GM23338 (cell line): ENCODE results near the gene LRBA. TPM values are rescaled to one million over a fixed set of nuclear protein-coding genes. Genes with fewer than 3 reads are reported as not detected.

Experiments used
- ATAC-seq: fragments of 200-7000 bp; cut with Tn5 transposase; 3 replicates; pipeline ENCODE4 v1.9.1; 2020
- DNase-seq: peaks from one replicate; pipeline ENCODE4 v3.0.0-alpha.2; 2015; ENCODE audit warnings: low spot score
- H2AFZ ChIP-seq: fragments of 200-600 bp; sonication (generic); 2 replicates; pipeline ENCODE4 v1.8.0; 2016; ENCODE audit warnings: antibody characterized with exemption, mild to moderate bottlenecking, moderate library complexity
- H3F3A ChIP-seq: fragments of 200-600 bp; sonication (generic); replicated peaks from 2 replicates; pipeline ENCODE4 v1.8.0; 2017; ENCODE audit warnings: antibody characterized with exemption, mixed run types, low read depth
- H3K27ac ChIP-seq: fragments of 200-600 bp; sonication (generic); 2 replicates; pipeline ENCODE4 v1.6.1; 2016; ENCODE audit warnings: low read depth
- H3K27me3 ChIP-seq: fragments of 200-600 bp; sonication (generic); 2 replicates; pipeline ENCODE4 v1.8.0; 2016; ENCODE audit warnings: mild to moderate bottlenecking, mixed run types, moderate library complexity; ENCODE audit not compliant: insufficient read depth
- H3K36me3 ChIP-seq: fragments of 200-600 bp; sonication (generic); 2 replicates; pipeline ENCODE4 v1.8.0; 2016; ENCODE audit warnings: mild to moderate bottlenecking; ENCODE audit not compliant: insufficient read depth
- H3K4me1 ChIP-seq: fragments of 200-600 bp; sonication (generic); 2 replicates; pipeline ENCODE4 v1.8.0; 2016; ENCODE audit warnings: mild to moderate bottlenecking, moderate library complexity; ENCODE audit not compliant: insufficient read depth
- H3K4me2 ChIP-seq: fragments of 200-600 bp; sonication (generic); 2 replicates; pipeline ENCODE4 v1.7.1; 2017; ENCODE audit warnings: mixed run types
- H3K4me3 ChIP-seq: fragments of 200-600 bp; sonication (generic); 2 replicates; pipeline ENCODE4 v1.6.1; 2016; ENCODE audit warnings: mixed run types
- H3K79me2 ChIP-seq: fragments of 200-600 bp; sonication (generic); replicated peaks from 2 replicates; pipeline ENCODE4 v1.8.0; 2017; ENCODE audit warnings: mild to moderate bottlenecking; ENCODE audit not compliant: insufficient read depth
- H3K9me2 ChIP-seq: fragments of 200-600 bp; sonication (generic); 2 replicates; pipeline ENCODE4 v1.8.0; 2017; ENCODE audit not compliant: insufficient read depth
- H4K20me1 ChIP-seq: fragments of 200-600 bp; sonication (generic); replicated peaks from 2 replicates; pipeline ENCODE4 v1.8.0; 2017; ENCODE audit warnings: mild to moderate bottlenecking; ENCODE audit not compliant: insufficient read depth
- H3K27ac Mint-ChIP-seq: 2 replicates; pipeline ENCODE4 v1.8.0; 2020; ENCODE audit warnings: inconsistent platforms, mild to moderate bottlenecking, moderate library complexity, mixed read lengths
- H3K27me3 Mint-ChIP-seq: 3 replicates; pipeline ENCODE4 v1.8.0; 2022; ENCODE audit warnings: low read depth, mild to moderate bottlenecking, moderate library complexity, mixed read lengths, inconsistent platforms; ENCODE audit not compliant: insufficient read depth, poor library complexity
- H3K36me3 Mint-ChIP-seq: 3 replicates; pipeline ENCODE4 v1.8.0; 2021; ENCODE audit warnings: low read depth, mild to moderate bottlenecking, inconsistent platforms, moderate library complexity, mixed read lengths
- H3K4me1 Mint-ChIP-seq: 3 replicates; pipeline ENCODE4 v1.8.0; 2020; ENCODE audit warnings: mild to moderate bottlenecking, inconsistent platforms, mixed read lengths
- H3K4me3 Mint-ChIP-seq: 3 replicates; pipeline ENCODE4 v1.8.0; 2021; ENCODE audit warnings: moderate library complexity, mild to moderate bottlenecking, inconsistent platforms, mixed read lengths
- H3K9me3 Mint-ChIP-seq: 3 replicates; pipeline ENCODE4 v1.8.0; 2020; ENCODE audit warnings: moderate library complexity, mild to moderate bottlenecking, inconsistent platforms, mixed read lengths
- CREB1 ChIP-seq: fragments of 250-450 bp; sonication (Bioruptor Pico); IDR thresholded peaks from 2 replicates; pipeline ENCODE4 v1.5.0; 2020; ENCODE audit warnings: low read depth, mild to moderate bottlenecking, moderate library complexity
- EZH2phosphoT487 ChIP-seq: fragments of 200-600 bp; sonication (generic); IDR thresholded peaks from one replicate; pipeline ENCODE4 v1.8.1; 2018; ENCODE audit warnings: antibody characterized with exemption; ENCODE audit not compliant: unreplicated experiment
- NANOG ChIP-seq: IDR thresholded peaks from 2 replicates; pipeline ENCODE4 v1.6.1; 2016; ENCODE audit warnings: antibody characterized with exemption, borderline replicate concordance
- POLR2AphosphoS5 ChIP-seq: IDR thresholded peaks from 2 replicates; pipeline ENCODE4 v1.6.1; 2016; ENCODE audit warnings: antibody characterized with exemption, low read depth
- REST ChIP-seq: IDR thresholded peaks from one replicate; pipeline ENCODE4 v1.6.1; 2018; ENCODE audit warnings: antibody characterized with exemption; ENCODE audit not compliant: unreplicated experiment
- STAT1 ChIP-seq: IDR thresholded peaks from one replicate; pipeline ENCODE4 v1.6.1; 2016; ENCODE audit warnings: antibody characterized with exemption; ENCODE audit not compliant: unreplicated experiment
- ZNF331 ChIP-seq: fragments of 250-450 bp; sonication (Bioruptor Pico); IDR thresholded peaks from 2 replicates; pipeline ENCODE4 v1.5.0; 2020; ENCODE audit warnings: low read depth, mild to moderate bottlenecking, moderate library complexity
- polyA plus RNA-seq: library from polyadenylated mRNA; unstranded; fragments of >200 nt; fragmentation: Nextera tagmentation; extraction: Ambion mirVana; gene quantifications from 2 replicates; pipeline ENCODE4 v1.2.1, GENCODE V29; 2016
- total RNA-seq: library from RNA; depleted of rRNA; stranded (reverse); fragments of >200 nt; shearing (Covaris generic); gene quantifications from 2 replicates; pipeline ENCODE4 v1.2.3, GENCODE V29; 2014
- TF ChIP-seq, protein P1 (sequence below): fragments of 250-450 bp; sonication (Bioruptor Pico); IDR thresholded peaks from 2 replicates; pipeline ENCODE4 v1.5.0; 2020; ENCODE audit warnings: mild to moderate bottlenecking, moderate library complexity
- TF ChIP-seq, protein P2 (sequence below), 2 experiments: fragments of 200-600 bp in 1 of 2; sonication (generic) in 1 of 2; conservative IDR thresholded peaks; 2 replicates each; pipeline versions ENCODE4 v1.5.1 to v1.6.1; 2016 to 2017; ENCODE audit warnings: antibody characterized with exemption in 2 of 2, low read depth in 2 of 2, mild to moderate bottlenecking in 2 of 2, moderate library complexity in 1 of 2
- TF ChIP-seq, protein P3 (sequence below): IDR thresholded peaks from 2 replicates; pipeline ENCODE4 v1.6.1; 2016; ENCODE audit warnings: antibody characterized with exemption

The LRBA gene
- total and polyA plus RNA-seq, 2 experiments from 2014 or later: 23.3 to 126 TPM

GRCh38 chr4:150461957-150462356 lies 553.1 kb downstream of the LRBA start:
- TF ChIP-seq EZH2phosphoT487: no peak
- TF ChIP-seq POLR2AphosphoS5: no peak
- TF ChIP-seq, protein P1, sequence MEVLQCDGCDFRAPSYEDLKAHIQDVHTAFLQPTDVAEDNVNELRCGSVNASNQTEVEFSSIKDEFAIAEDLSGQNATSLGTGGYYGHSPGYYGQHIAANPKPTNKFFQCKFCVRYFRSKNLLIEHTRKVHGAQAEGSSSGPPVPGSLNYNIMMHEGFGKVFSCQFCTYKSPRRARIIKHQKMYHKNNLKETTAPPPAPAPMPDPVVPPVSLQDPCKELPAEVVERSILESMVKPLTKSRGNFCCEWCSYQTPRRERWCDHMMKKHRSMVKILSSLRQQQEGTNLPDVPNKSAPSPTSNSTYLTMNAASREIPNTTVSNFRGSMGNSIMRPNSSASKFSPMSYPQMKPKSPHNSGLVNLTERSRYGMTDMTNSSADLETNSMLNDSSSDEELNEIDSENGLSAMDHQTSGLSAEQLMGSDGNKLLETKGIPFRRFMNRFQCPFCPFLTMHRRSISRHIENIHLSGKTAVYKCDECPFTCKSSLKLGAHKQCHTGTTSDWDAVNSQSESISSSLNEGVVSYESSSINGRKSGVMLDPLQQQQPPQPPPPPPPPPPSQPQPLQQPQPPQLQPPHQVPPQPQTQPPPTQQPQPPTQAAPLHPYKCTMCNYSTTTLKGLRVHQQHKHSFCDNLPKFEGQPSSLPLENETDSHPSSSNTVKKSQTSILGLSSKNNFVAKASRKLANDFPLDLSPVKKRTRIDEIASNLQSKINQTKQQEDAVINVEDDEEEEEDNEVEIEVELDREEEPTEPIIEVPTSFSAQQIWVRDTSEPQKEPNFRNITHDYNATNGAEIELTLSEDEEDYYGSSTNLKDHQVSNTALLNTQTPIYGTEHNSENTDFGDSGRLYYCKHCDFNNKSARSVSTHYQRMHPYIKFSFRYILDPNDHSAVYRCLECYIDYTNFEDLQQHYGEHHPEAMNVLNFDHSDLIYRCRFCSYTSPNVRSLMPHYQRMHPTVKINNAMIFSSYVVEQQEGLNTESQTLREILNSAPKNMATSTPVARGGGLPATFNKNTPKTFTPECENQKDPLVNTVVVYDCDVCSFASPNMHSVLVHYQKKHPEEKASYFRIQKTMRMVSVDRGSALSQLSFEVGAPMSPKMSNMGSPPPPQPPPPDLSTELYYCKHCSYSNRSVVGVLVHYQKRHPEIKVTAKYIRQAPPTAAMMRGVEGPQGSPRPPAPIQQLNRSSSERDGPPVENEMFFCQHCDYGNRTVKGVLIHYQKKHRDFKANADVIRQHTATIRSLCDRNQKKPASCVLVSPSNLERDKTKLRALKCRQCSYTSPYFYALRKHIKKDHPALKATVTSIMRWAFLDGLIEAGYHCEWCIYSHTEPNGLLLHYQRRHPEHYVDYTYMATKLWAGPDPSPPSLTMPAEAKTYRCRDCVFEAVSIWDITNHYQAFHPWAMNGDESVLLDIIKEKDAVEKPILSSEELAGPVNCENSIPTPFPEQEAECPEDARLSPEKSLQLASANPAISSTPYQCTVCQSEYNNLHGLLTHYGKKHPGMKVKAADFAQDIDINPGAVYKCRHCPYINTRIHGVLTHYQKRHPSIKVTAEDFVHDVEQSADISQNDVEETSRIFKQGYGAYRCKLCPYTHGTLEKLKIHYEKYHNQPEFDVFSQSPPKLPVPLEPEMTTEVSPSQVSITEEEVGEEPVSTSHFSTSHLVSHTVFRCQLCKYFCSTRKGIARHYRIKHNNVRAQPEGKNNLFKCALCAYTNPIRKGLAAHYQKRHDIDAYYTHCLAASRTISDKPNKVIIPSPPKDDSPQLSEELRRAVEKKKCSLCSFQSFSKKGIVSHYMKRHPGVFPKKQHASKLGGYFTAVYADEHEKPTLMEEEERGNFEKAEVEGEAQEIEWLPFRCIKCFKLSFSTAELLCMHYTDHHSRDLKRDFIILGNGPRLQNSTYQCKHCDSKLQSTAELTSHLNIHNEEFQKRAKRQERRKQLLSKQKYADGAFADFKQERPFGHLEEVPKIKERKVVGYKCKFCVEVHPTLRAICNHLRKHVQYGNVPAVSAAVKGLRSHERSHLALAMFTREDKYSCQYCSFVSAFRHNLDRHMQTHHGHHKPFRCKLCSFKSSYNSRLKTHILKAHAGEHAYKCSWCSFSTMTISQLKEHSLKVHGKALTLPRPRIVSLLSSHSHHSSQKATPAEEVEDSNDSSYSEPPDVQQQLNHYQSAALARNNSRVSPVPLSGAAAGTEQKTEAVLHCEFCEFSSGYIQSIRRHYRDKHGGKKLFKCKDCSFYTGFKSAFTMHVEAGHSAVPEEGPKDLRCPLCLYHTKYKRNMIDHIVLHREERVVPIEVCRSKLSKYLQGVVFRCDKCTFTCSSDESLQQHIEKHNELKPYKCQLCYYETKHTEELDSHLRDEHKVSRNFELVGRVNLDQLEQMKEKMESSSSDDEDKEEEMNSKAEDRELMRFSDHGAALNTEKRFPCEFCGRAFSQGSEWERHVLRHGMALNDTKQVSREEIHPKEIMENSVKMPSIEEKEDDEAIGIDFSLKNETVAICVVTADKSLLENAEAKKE: no peak
- TF ChIP-seq CREB1 (CRISPR knock-in tag): no peak
- no peak for TF ChIP-seq STAT1
- TF ChIP-seq REST: no peak
- no peak for TF ChIP-seq ZNF331 (CRISPR knock-in tag)
- TF ChIP-seq, protein P2, sequence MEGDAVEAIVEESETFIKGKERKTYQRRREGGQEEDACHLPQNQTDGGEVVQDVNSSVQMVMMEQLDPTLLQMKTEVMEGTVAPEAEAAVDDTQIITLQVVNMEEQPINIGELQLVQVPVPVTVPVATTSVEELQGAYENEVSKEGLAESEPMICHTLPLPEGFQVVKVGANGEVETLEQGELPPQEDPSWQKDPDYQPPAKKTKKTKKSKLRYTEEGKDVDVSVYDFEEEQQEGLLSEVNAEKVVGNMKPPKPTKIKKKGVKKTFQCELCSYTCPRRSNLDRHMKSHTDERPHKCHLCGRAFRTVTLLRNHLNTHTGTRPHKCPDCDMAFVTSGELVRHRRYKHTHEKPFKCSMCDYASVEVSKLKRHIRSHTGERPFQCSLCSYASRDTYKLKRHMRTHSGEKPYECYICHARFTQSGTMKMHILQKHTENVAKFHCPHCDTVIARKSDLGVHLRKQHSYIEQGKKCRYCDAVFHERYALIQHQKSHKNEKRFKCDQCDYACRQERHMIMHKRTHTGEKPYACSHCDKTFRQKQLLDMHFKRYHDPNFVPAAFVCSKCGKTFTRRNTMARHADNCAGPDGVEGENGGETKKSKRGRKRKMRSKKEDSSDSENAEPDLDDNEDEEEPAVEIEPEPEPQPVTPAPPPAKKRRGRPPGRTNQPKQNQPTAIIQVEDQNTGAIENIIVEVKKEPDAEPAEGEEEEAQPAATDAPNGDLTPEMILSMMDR (conservative IDR thresholded peaks at IDR 0.05; ENCODE audit: low read depth in 2 of 2): no peak
- no peak for TF ChIP-seq NANOG
- TF ChIP-seq, protein P3, sequence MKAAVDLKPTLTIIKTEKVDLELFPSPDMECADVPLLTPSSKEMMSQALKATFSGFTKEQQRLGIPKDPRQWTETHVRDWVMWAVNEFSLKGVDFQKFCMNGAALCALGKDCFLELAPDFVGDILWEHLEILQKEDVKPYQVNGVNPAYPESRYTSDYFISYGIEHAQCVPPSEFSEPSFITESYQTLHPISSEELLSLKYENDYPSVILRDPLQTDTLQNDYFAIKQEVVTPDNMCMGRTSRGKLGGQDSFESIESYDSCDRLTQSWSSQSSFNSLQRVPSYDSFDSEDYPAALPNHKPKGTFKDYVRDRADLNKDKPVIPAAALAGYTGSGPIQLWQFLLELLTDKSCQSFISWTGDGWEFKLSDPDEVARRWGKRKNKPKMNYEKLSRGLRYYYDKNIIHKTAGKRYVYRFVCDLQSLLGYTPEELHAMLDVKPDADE: no peak
- ATAC-seq (no peak), DNase-seq (no peak)
- no peaks in the 10 kb centered on the region for H3K27me3 Mint-ChIP-seq
- no peak overlapping the region for H3K27ac Mint-ChIP-seq
- Histone ChIP-seq H2AFZ (no peak overlapping the region), H3K79me2 (no peaks in the 10 kb centered on the region), H3K27me3 (no peaks in the 10 kb centered on the region), H3K4me1 (no peaks in the 10 kb centered on the region), H3F3A (no peaks in the 10 kb centered on the region), H3K4me2 (no peak overlapping the region), H3K27ac (no peak overlapping the region), H3K4me3 (no peak overlapping the region), H3K9me2 (no peaks in the 10 kb centered on the region), H3K36me3 (no peaks in the 10 kb centered on the region), H4K20me1 (no peaks in the 10 kb centered on the region)
- no peaks in the 10 kb centered on the region for H3K9me3 Mint-ChIP-seq
- no peaks in the 10 kb centered on the region for H3K36me3 Mint-ChIP-seq
- H3K4me3 Mint-ChIP-seq: no peak overlapping the region
- no peaks in the 10 kb centered on the region for H3K4me1 Mint-ChIP-seq
